ENCODE data around the gene ZBTB17.
"Not testable (repeated sequence)": the region's sequence is repeated elsewhere in the genome, so short reads cannot be mapped to it uniquely, and the experiment has no call there.

The ZBTB17 gene

GRCh38 chr1:15896841-15897610 is 78.9 kb downstream of the ZBTB17 start:
- DNase-seq (ENCODE audit: low read depth in 2 of 2): not testable (repeated sequence)

DNA sequence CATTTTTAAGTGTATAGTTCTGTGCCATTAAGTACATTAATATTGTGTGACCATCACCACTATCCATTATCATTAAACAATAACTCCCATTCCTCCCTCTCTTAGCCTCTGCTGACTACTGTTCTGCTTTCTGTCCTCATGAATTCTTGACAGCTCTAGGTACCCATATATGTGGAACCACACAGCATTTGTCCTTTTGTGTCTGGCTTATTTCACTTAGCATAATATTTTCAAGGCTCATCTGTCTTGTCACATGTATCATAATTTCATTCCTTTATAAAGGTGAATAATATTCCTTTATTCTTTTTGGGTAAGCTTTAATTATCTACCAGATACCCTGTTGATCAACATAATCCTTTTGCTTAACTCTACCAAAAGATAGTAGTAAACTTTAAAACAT is 80.7 kb downstream of the ZBTB17 start:
- no peak for DNase-seq (ENCODE audit: low read depth in 2 of 2)

- DNase-seq (ENCODE audit: low read depth in 2 of 2): not testable (repeated sequence)
These were observed 82.9 kb downstream of the ZBTB17 start for GRCh38 chr1:15892857-15893599.
